CD14-positive monocyte (primary cell): ENCODE data around the gene IL12A. TPM values are rescaled to one million over a fixed set of nuclear protein-coding genes. Genes with fewer than 3 reads are reported as not detected.

ENCODE experiments used
- DNase-seq, 3 donors: peaks; one replicate each; pipeline ENCODE4 v3.0.0-alpha.2; 2011 to 2022
- H2AFZ ChIP-seq: 2 replicates; pipeline ENCODE4 v1.6.0; 2012; ENCODE audit warnings: mild to moderate bottlenecking, low read depth, low read length, inconsistent platforms; ENCODE audit not compliant: insufficient read depth, poor library complexity, severe bottlenecking
- H3K27ac ChIP-seq, 2 donors: 1 replicate in 1 of 2; 2 replicates in 1 of 2; pipeline ENCODE4 v1.5.1; 2012 to 2013; ENCODE audit warnings: low read length in 2 of 2, control low read depth in 1 of 2, inconsistent platforms in 1 of 2, low read depth in 1 of 2, mild to moderate bottlenecking in 1 of 2
- H3K27me3 ChIP-seq, 2 donors: one replicate each; pipeline versions ENCODE4 v1.6.0 to v1.6.1; 2011 to 2013; ENCODE audit warnings: low read length in 2 of 2; ENCODE audit not compliant: control insufficient read depth in 2 of 2, insufficient read depth in 2 of 2
- H3K36me3 ChIP-seq, 2 donors: replicated peaks in 1 of 2; 1 replicate in 1 of 2; 2 replicates in 1 of 2; pipeline versions ENCODE4 v1.5.1 to v1.6.1; 2012 to 2013; ENCODE audit warnings: low read length in 2 of 2, control low read depth in 1 of 2, inconsistent platforms in 1 of 2, mild to moderate bottlenecking in 1 of 2; ENCODE audit not compliant: insufficient read depth in 2 of 2, control insufficient read depth in 1 of 2
- H3K4me1 ChIP-seq, 2 donors: 1 replicate in 1 of 2; 2 replicates in 1 of 2; pipeline versions ENCODE4 v1.5.1 to v1.6.1; 2012 to 2013; ENCODE audit warnings: low read length in 2 of 2, control low read depth in 1 of 2, inconsistent platforms in 1 of 2, mild to moderate bottlenecking in 1 of 2, moderate library complexity in 1 of 2; ENCODE audit not compliant: insufficient read depth in 2 of 2, control insufficient read depth in 1 of 2
- H3K4me2 ChIP-seq: replicated peaks from 2 replicates; pipeline ENCODE3; 2012; ENCODE audit warnings: low read length, moderate library complexity, mild to moderate bottlenecking; ENCODE audit not compliant: poor library complexity, severe bottlenecking; ENCODE audit errors: extremely low read depth
- H3K4me3 ChIP-seq, 3 experiments: fragments of 200-600 bp in 1 of 3; sonication (generic) in 1 of 3; replicated peaks in 1 of 3; 1 replicate in 2 of 3; 2 replicates in 1 of 3; pipeline ENCODE4 v1.5.1; 2011 to 2013; ENCODE audit warnings: low read length in 3 of 3, mild to moderate bottlenecking in 3 of 3, control low read depth in 2 of 3, low read depth in 2 of 3, inconsistent platforms in 1 of 3, moderate library complexity in 1 of 3
- H3K79me2 ChIP-seq: 2 replicates; pipeline ENCODE4 v1.6.0; 2012; ENCODE audit warnings: mild to moderate bottlenecking, control low read depth, inconsistent platforms, low read length, moderate library complexity; ENCODE audit not compliant: insufficient read depth
- H3K9ac ChIP-seq: 2 replicates; pipeline ENCODE4 v1.6.0; 2017; ENCODE audit warnings: low read length, mild to moderate bottlenecking; ENCODE audit not compliant: insufficient read depth, poor library complexity, severe bottlenecking
- H3K9me3 ChIP-seq, 2 donors: replicated peaks in 1 of 2; 1 replicate in 1 of 2; 2 replicates in 1 of 2; pipeline versions ENCODE4 v1.5.1 to v1.6.1; 2012 to 2013; ENCODE audit warnings: low read length in 2 of 2, control low read depth in 1 of 2; ENCODE audit not compliant: control insufficient read depth in 1 of 2, insufficient read depth in 1 of 2
- H4K20me1 ChIP-seq: 2 replicates; pipeline ENCODE4 v1.6.0; 2012; ENCODE audit warnings: mild to moderate bottlenecking, low read length, control low read depth, moderate library complexity; ENCODE audit not compliant: insufficient read depth
- H3K27ac Mint-ChIP-seq, 7 donors: one replicate each; pipeline ENCODE4 v1.8.0; 2020; ENCODE audit warnings: mild to moderate bottlenecking in 7 of 7, mixed read lengths in 7 of 7, moderate library complexity in 6 of 7, inconsistent platforms in 2 of 7
- H3K27me3 Mint-ChIP-seq, 3 donors: one replicate each; pipeline ENCODE4 v1.8.0; 2021 to 2022; ENCODE audit warnings: low read depth in 3 of 3, mild to moderate bottlenecking in 3 of 3, mixed read lengths in 3 of 3, moderate library complexity in 3 of 3, inconsistent platforms in 1 of 3
- H3K36me3 Mint-ChIP-seq, 2 donors: one replicate each; pipeline ENCODE4 v1.8.0; 2020; ENCODE audit warnings: mixed read lengths in 2 of 2, inconsistent platforms in 1 of 2, mild to moderate bottlenecking in 1 of 2
- H3K4me1 Mint-ChIP-seq: one replicate; pipeline ENCODE4 v1.8.0; 2020; ENCODE audit warnings: mild to moderate bottlenecking, mixed read lengths
- H3K4me3 Mint-ChIP-seq, 2 donors: one replicate each; pipeline ENCODE4 v1.8.0; 2020; ENCODE audit warnings: mild to moderate bottlenecking in 2 of 2, mixed read lengths in 2 of 2, moderate library complexity in 1 of 2
- H3K9me3 Mint-ChIP-seq, 7 donors: one replicate each; pipeline ENCODE4 v1.8.0; 2020 to 2022; ENCODE audit warnings: mixed read lengths in 7 of 7, mild to moderate bottlenecking in 6 of 7, moderate library complexity in 6 of 7, inconsistent platforms in 2 of 7
- WGBS: methylation state at CpG from one replicate; pipeline ENCODE4 v1.1.5; 2013; ENCODE audit warnings: missing lambda C conversion rate; ENCODE audit not compliant: insufficient coverage; 5-methylcytosine and 5-hydroxymethylcytosine counted together
- intact Hi-C, 2 donors: fragments of 100-400 bp; cut with micrococcal nuclease; formaldehyde crosslinking; loops; one replicate each; pipeline versions ENCODE4 v1.15.0 to v1.15.1; 2023
- polyA plus RNA-seq, 3 donors: library from polyadenylated mRNA; depleted of rRNA in 1 of 3; unstranded in 2 of 3; stranded (reverse) in 1 of 3; fragments of 300-500 nt in 2 of 3; fragments of >200 nt in 1 of 3; fragmentation: Illumina TruSeq in 2 of 3; gene quantifications; 1 replicate in 2 of 3; 2 replicates in 1 of 3; pipeline ENCODE4 v1.2.3, GENCODE V29; 2012 to 2021
- TF ChIP-seq, protein P1 (sequence below): fragments of 200-600 bp; IDR thresholded peaks from one replicate; pipeline ENCODE4 v1.8.0; 2022; ENCODE audit warnings: antibody characterized with exemption, mild to moderate bottlenecking

IL12A gene
- polyA plus RNA-seq, 3 donors = 0.24 to 0.67 TPM; not detected in 1

GRCh38 chr3:160006282-160007163 is 17.9 kb downstream of the IL12A start:
- DNase-seq = peak; percentile 37 to 66 (median 62)
- Histone ChIP-seq H3K4me1 (peaks cover 3 to 8% of the 10 kb centered on the region in 2 donors), H3K9ac (no peak overlapping the region), H3K79me2 (no peaks in the 10 kb centered on the region), H2AFZ (peak overlapping the region; percentile 44), H3K27me3 (no peaks in the 10 kb centered on the region), H3K9me3 (no peaks in the 10 kb centered on the region), H3K27ac (no peak overlapping the region), H3K4me2 (no peak overlapping the region), H3K36me3 (no peaks in the 10 kb centered on the region), H4K20me1 (no peaks in the 10 kb centered on the region), H3K4me3 (no peak overlapping the region)
- no peaks in the 10 kb centered on the region for H3K36me3 Mint-ChIP-seq
- H3K4me3 Mint-ChIP-seq = no peak overlapping the region
- intact Hi-C loops = loop anchor here (5.0 to 10.0 kb wide), 2 partner anchors 82 to 124 kb away; no protein-coding TSS in a partner anchor
- TF ChIP-seq, protein P1, sequence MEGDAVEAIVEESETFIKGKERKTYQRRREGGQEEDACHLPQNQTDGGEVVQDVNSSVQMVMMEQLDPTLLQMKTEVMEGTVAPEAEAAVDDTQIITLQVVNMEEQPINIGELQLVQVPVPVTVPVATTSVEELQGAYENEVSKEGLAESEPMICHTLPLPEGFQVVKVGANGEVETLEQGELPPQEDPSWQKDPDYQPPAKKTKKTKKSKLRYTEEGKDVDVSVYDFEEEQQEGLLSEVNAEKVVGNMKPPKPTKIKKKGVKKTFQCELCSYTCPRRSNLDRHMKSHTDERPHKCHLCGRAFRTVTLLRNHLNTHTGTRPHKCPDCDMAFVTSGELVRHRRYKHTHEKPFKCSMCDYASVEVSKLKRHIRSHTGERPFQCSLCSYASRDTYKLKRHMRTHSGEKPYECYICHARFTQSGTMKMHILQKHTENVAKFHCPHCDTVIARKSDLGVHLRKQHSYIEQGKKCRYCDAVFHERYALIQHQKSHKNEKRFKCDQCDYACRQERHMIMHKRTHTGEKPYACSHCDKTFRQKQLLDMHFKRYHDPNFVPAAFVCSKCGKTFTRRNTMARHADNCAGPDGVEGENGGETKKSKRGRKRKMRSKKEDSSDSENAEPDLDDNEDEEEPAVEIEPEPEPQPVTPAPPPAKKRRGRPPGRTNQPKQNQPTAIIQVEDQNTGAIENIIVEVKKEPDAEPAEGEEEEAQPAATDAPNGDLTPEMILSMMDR = peak; percentile 80
- H3K27me3 Mint-ChIP-seq = peaks cover 0 to 4% (median 0%) of the 10 kb centered on the region in 3 donors
- 24% methylated on average over 3 of the region's 3 CpGs for WGBS
- peaks cover 0 to 2% (median 0%) of the 10 kb centered on the region in 7 donors for H3K9me3 Mint-ChIP-seq
- H3K27ac Mint-ChIP-seq = peak overlapping the region in 1 of 7 donors; percentile 15
- H3K4me1 Mint-ChIP-seq = peaks cover 19% of the 10 kb centered on the region

- H3K27me3 ChIP-seq = no peaks in the 10 kb centered on the region
- Mint-ChIP-seq H3K4me1 (peaks cover 27% of the 10 kb centered on the region), H3K27me3 (peaks cover 0 to 2% (median 0%) of the 10 kb centered on the region in 3 donors), H3K36me3 (no peaks in the 10 kb centered on the region), H3K4me3 (no peak overlapping the region), H3K9me3 (peaks cover 0 to 2% (median 0%) of the 10 kb centered on the region in 7 donors), H3K27ac (no peak overlapping the region)
- H3K9me3 ChIP-seq = no peaks in the 10 kb centered on the region
- no peak overlapping the region for H3K4me3 ChIP-seq
- no peaks in the 10 kb centered on the region for H3K79me2 ChIP-seq
- WGBS = no CpG with 5 or more reads among the region's 4 CpGs
- H2AFZ ChIP-seq = no peak overlapping the region
- H3K27ac ChIP-seq = no peak overlapping the region
- no peak overlapping the region for H3K9ac ChIP-seq
- no peaks in the 10 kb centered on the region for H3K36me3 ChIP-seq
- H3K4me1 ChIP-seq = peaks cover 16 to 21% of the 10 kb centered on the region in 2 donors
- no peak for DNase-seq
- no peak overlapping the region for H3K4me2 ChIP-seq
- TF ChIP-seq, protein P1 = no peak
- H4K20me1 ChIP-seq = no peaks in the 10 kb centered on the region
- intact Hi-C loops = loop anchor here (5.0 to 10.0 kb wide), 2 partner anchors 84 to 127 kb away; no protein-coding TSS in a partner anchor
These were observed 20.3 kb downstream of the IL12A start for GRCh38 chr3:160008961-160009360.
